ENCODE results near the gene KCNK1.

- TF ChIP-seq POLR2A (IDR thresholded peaks at IDR 0.05; ENCODE audit: low read depth) (no peak), CTCF (IDR thresholded peaks at IDR 0.05) (no peak)
These were observed 82.0 kb downstream of the KCNK1 start for GRCh38 chr1:233695901-233696300.
